Liver (tissue), 3 donors: ENCODE data around the gene PGAM2.

Experiments used
- FOXA2 ChIP-seq: IDR thresholded peaks from 2 replicates; pipeline ENCODE4 v1.6.1; 2016; ENCODE audit warnings: antibody characterized with exemption
- HNF4A ChIP-seq, 2 donors: conservative IDR thresholded peaks; 2 replicates each; pipeline ENCODE4 v1.6.1; 2016; ENCODE audit warnings: antibody characterized with exemption in 2 of 2, mild to moderate bottlenecking in 2 of 2
- HNF4G ChIP-seq: IDR thresholded peaks from 2 replicates; pipeline ENCODE4 v1.6.1; 2016; ENCODE audit warnings: antibody characterized with exemption
- JUND ChIP-seq, 2 donors: IDR thresholded peaks; 2 replicates each; pipeline ENCODE4 v1.6.1; 2016; ENCODE audit warnings: antibody characterized with exemption in 2 of 2
- RAD21 ChIP-seq, 2 donors: IDR thresholded peaks; 2 replicates each; pipeline ENCODE4 v1.6.1; 2016; ENCODE audit warnings: antibody characterized with exemption in 2 of 2, mild to moderate bottlenecking in 2 of 2
- RXRA ChIP-seq, 2 donors: IDR thresholded peaks; 2 replicates each; pipeline ENCODE4 v1.6.1; 2017 to 2018; ENCODE audit warnings: antibody characterized with exemption in 2 of 2, mild to moderate bottlenecking in 1 of 2
- SP1 ChIP-seq: IDR thresholded peaks from 2 replicates; pipeline ENCODE4 v1.6.1; 2018; ENCODE audit warnings: antibody characterized with exemption, mild to moderate bottlenecking
- TAF1 ChIP-seq: conservative IDR thresholded peaks from 2 replicates; pipeline ENCODE4 v1.6.1; 2016; ENCODE audit warnings: antibody characterized with exemption, mild to moderate bottlenecking
- TF ChIP-seq, protein P1 (sequence below): fragments of 150-350 bp; IDR thresholded peaks from 2 replicates; pipeline ENCODE4 v1.5.1; 2017; ENCODE audit warnings: improper control_type of control experiment, low read depth, low read length; ENCODE audit not compliant: missing input control
- TF ChIP-seq, protein P2 (sequence below): IDR thresholded peaks from 2 replicates; pipeline ENCODE4 v1.6.1; 2016; ENCODE audit warnings: antibody characterized with exemption, mild to moderate bottlenecking
- TF ChIP-seq, protein P3 (sequence below): IDR thresholded peaks from 2 replicates; pipeline ENCODE4 v1.6.1; 2016; ENCODE audit warnings: antibody characterized with exemption
- donor health status: healthy.
- donor health status: healthy.

DNA sequence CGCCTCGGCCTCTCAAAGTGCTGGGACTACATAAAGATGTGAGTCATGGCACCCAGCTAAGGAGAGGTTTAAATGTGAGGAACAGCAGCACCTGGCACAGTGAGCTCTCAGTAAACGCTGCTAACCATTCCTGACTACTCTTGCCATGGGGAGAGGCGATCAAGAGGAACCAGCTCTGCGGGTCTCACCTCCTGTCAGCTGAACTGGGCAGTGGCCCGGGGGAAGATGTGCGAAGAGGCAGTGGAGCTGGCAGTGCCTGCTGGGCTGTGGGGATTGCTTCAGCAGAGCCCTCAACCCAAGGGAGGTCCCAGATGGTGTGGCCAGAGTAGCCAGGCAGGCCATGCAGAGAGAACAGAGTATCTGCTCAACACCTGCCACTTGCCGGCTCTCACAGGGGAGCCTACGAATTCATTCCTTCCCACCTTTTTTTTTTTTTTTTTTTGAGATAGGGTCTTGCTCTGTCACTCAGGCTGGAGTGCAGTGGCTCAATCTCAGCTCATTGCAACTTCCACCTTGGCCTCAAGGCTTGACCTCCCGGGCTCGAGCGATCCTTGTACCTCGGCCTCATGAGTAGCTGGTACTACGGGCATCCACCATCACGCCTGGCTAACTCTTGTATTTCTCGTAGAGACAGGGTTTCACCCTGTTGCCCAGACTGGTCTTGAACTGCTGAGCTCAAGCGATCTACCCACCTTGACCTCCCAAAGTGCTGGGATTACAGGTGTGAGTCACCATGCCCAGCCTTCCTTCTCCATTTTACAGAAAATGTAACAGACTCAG is 10.1 kb upstream of the PGAM2 start:
- TF ChIP-seq, protein P1, sequence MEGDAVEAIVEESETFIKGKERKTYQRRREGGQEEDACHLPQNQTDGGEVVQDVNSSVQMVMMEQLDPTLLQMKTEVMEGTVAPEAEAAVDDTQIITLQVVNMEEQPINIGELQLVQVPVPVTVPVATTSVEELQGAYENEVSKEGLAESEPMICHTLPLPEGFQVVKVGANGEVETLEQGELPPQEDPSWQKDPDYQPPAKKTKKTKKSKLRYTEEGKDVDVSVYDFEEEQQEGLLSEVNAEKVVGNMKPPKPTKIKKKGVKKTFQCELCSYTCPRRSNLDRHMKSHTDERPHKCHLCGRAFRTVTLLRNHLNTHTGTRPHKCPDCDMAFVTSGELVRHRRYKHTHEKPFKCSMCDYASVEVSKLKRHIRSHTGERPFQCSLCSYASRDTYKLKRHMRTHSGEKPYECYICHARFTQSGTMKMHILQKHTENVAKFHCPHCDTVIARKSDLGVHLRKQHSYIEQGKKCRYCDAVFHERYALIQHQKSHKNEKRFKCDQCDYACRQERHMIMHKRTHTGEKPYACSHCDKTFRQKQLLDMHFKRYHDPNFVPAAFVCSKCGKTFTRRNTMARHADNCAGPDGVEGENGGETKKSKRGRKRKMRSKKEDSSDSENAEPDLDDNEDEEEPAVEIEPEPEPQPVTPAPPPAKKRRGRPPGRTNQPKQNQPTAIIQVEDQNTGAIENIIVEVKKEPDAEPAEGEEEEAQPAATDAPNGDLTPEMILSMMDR: no peak
- no peak for TF ChIP-seq RAD21 (IDR thresholded peaks at IDR 0.05)
- no peak for TF ChIP-seq JUND (IDR thresholded peaks at IDR 0.05)
- TF ChIP-seq, protein P2, sequence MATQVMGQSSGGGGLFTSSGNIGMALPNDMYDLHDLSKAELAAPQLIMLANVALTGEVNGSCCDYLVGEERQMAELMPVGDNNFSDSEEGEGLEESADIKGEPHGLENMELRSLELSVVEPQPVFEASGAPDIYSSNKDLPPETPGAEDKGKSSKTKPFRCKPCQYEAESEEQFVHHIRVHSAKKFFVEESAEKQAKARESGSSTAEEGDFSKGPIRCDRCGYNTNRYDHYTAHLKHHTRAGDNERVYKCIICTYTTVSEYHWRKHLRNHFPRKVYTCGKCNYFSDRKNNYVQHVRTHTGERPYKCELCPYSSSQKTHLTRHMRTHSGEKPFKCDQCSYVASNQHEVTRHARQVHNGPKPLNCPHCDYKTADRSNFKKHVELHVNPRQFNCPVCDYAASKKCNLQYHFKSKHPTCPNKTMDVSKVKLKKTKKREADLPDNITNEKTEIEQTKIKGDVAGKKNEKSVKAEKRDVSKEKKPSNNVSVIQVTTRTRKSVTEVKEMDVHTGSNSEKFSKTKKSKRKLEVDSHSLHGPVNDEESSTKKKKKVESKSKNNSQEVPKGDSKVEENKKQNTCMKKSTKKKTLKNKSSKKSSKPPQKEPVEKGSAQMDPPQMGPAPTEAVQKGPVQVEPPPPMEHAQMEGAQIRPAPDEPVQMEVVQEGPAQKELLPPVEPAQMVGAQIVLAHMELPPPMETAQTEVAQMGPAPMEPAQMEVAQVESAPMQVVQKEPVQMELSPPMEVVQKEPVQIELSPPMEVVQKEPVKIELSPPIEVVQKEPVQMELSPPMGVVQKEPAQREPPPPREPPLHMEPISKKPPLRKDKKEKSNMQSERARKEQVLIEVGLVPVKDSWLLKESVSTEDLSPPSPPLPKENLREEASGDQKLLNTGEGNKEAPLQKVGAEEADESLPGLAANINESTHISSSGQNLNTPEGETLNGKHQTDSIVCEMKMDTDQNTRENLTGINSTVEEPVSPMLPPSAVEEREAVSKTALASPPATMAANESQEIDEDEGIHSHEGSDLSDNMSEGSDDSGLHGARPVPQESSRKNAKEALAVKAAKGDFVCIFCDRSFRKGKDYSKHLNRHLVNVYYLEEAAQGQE: no peak
- TF ChIP-seq TAF1: no peak
- no peak for TF ChIP-seq HNF4A (conservative IDR thresholded peaks at IDR 0.05)
- TF ChIP-seq FOXA2: no peak
- no peak for TF ChIP-seq SP1
- TF ChIP-seq, protein P3, sequence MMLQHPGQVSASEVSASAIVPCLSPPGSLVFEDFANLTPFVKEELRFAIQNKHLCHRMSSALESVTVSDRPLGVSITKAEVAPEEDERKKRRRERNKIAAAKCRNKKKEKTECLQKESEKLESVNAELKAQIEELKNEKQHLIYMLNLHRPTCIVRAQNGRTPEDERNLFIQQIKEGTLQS: no peak
- no peak for TF ChIP-seq RXRA (IDR thresholded peaks at IDR 0.05)
- TF ChIP-seq HNF4G: no peak
